A673 (cell line): ENCODE measurements around the gene EPHX1. TPM values are rescaled to one million over a fixed set of nuclear protein-coding genes. Genes with fewer than 3 reads are reported as not detected.
"Not testable (repeated sequence)": the region's sequence is repeated elsewhere in the genome, so short reads cannot be mapped to it uniquely, and the experiment has no call there.

Source experiments
- BruUV-seq: library from RNA; stranded (reverse); fragments of 400-500 nt; replicated peaks from 2 replicates; lab custom pipeline; 2021; lab: Mats Ljungman, UMichigan
- CTCF ChIA-PET: fragments of 300-600 bp; sonication (Branson Sonifier 250); formaldehyde crosslinking; loops from one replicate; lab custom pipeline; 2022; ENCODE audit warnings: antibody characterized with exemption; lab: Charles Lee
- POLR2A ChIA-PET: fragments of 300-600 bp; sonication (Branson Sonifier 250); formaldehyde crosslinking; loops from one replicate; lab custom pipeline; 2022; ENCODE audit warnings: antibody characterized with exemption; ENCODE audit not compliant: low non-redundant PET; lab: Charles Lee
- DNase-seq: peaks from one replicate; pipeline ENCODE4 v3.0.0-alpha.2; 2015; ENCODE audit warnings: low spot score
- H3K27ac ChIP-seq: fragments of 200-600 bp; sonication (generic); 2 replicates; pipeline ENCODE4 v1.5.1; 2016; ENCODE audit warnings: mixed run types, low read depth, mild to moderate bottlenecking, mixed read lengths, antibody characterized with exemption, low read length; ENCODE audit not compliant: poor library complexity, severe bottlenecking
- H3K27me3 ChIP-seq: fragments of 200-600 bp; sonication (generic); replicated peaks from 2 replicates; pipeline ENCODE4 v1.6.1; 2017; ENCODE audit warnings: mixed run types, low read depth, mild to moderate bottlenecking, mixed read lengths, antibody characterized with exemption, low read length; ENCODE audit not compliant: insufficient read depth, poor library complexity
- H3K36me3 ChIP-seq: fragments of 200-600 bp; sonication (generic); 2 replicates; pipeline ENCODE4 v1.6.1; 2016; ENCODE audit warnings: mixed run types, mild to moderate bottlenecking, mixed read lengths, antibody characterized with exemption, low read length; ENCODE audit not compliant: insufficient read depth, poor library complexity, severe bottlenecking
- H3K4me1 ChIP-seq: fragments of 200-600 bp; sonication (generic); 2 replicates; pipeline ENCODE4 v1.6.1; 2017; ENCODE audit warnings: mixed run types, mild to moderate bottlenecking, mixed read lengths, antibody characterized with exemption, low read length; ENCODE audit not compliant: insufficient read depth, poor library complexity, severe bottlenecking
- H3K4me3 ChIP-seq: fragments of 200-600 bp; sonication (generic); 2 replicates; pipeline ENCODE4 v1.5.1; 2016; ENCODE audit warnings: low read depth, mixed run types, mild to moderate bottlenecking, mixed read lengths, low read length; ENCODE audit not compliant: poor library complexity, severe bottlenecking
- H3K9me3 ChIP-seq: fragments of 200-600 bp; sonication (generic); 2 replicates; pipeline ENCODE4 v1.6.1; 2016; ENCODE audit warnings: mixed run types, low read depth, mild to moderate bottlenecking, mixed read lengths, antibody characterized with exemption, low read length; ENCODE audit not compliant: poor library complexity, severe bottlenecking
- CTCF ChIP-seq: fragments of 300-800, 200-600 bp; sonication (generic); conservative IDR thresholded peaks from 2 replicates; pipeline ENCODE4 v1.5.1; 2017; ENCODE audit warnings: low read depth, mild to moderate bottlenecking, antibody characterized with exemption, low read length, moderate library complexity, mixed read lengths
- EZH2 ChIP-seq: fragments of 200-600 bp; sonication (generic); IDR thresholded peaks from 2 replicates; pipeline ENCODE4 v1.6.1; 2017; ENCODE audit warnings: borderline replicate concordance, low read depth, mild to moderate bottlenecking, mixed read lengths, antibody characterized with exemption, low read length; ENCODE audit not compliant: poor library complexity, severe bottlenecking
- intact Hi-C: fragments of 100-400 bp; cut with micrococcal nuclease; formaldehyde crosslinking; loops from one replicate; pipeline ENCODE4 v1.10.0; 2022; ENCODE audit not compliant: unreplicated experiment
- total RNA-seq: library from RNA; stranded (reverse); gene quantifications from 2 replicates; pipeline ENCODE4 v1.2.3, GENCODE V29; 2021

The EPHX1 gene
- total RNA-seq, 1 experiment from 2014 or later = 22.4 TPM

GRCh38 chr1:225814381-225814780, 4.5 kb downstream of the EPHX1 start:
- DNase-seq = no peak
- ChIA-PET POLR2A (no interaction called here), CTCF (interaction anchor here (1.9 kb wide), 1 partner anchor 340 kb away, joined by 5 read pairs; no protein-coding TSS in a partner anchor)
- peaks cover 41% of the 10 kb centered on the region for H3K4me1 ChIP-seq
- no peak for TF ChIP-seq CTCF
- TF ChIP-seq EZH2 = no peak
- no peaks in the 10 kb centered on the region for H3K36me3 ChIP-seq
- H3K9me3 ChIP-seq = no peaks in the 10 kb centered on the region
- no peak overlapping the region for H3K4me3 ChIP-seq
- intact Hi-C loops = loop anchor here (5.0 kb wide), 1 partner anchor 37 kb away; the partner anchor contains the start of gene SRP9
- H3K27me3 ChIP-seq = no peaks in the 10 kb centered on the region
- peak overlapping the region; percentile 48 for H3K27ac ChIP-seq
- no TSS peak for BruUV-seq

GRCh38 chr1:225815090-225815489, 5.2 kb downstream of the EPHX1 start:
- BruUV-seq, H3K4me3 ChIP-seq, POLR2A ChIA-PET, CTCF ChIA-PET, intact Hi-C loops, DNase-seq, H3K27me3 ChIP-seq, H3K36me3 ChIP-seq, H3K27ac ChIP-seq, H3K9me3 ChIP-seq: not testable (repeated sequence)
- H3K4me1 ChIP-seq = peaks cover 39% of the 10 kb centered on the region

- no peaks in the 10 kb centered on the region for H3K36me3 ChIP-seq
- ChIA-PET POLR2A (no interaction called here), CTCF (interaction anchor here (0.6 kb wide), 1 partner anchor 19 kb away, joined by 5 read pairs; no protein-coding TSS in a partner anchor)
- no TSS peak for BruUV-seq
- no peak overlapping the region for H3K27ac ChIP-seq
- TF ChIP-seq CTCF (no peak), EZH2 (no peak)
- no peak for DNase-seq
- intact Hi-C loops = no loop called here
- no peak overlapping the region for H3K4me3 ChIP-seq
- no peaks in the 10 kb centered on the region for H3K9me3 ChIP-seq
- H3K4me1 ChIP-seq = peaks cover 39% of the 10 kb centered on the region
- H3K27me3 ChIP-seq = no peaks in the 10 kb centered on the region
Measured at GRCh38 chr1:225815526-225816178, 5.7 kb downstream of the EPHX1 start.
